Stimulated activated CD4-positive, alpha-beta T cell treated with anti-CD3 and anti-CD28 coated beads, Interleukin-4, amount 100 ng/mL, for 1 hour (primary cell): ENCODE data around the gene STRADB.
"Not testable (repeated sequence)": the region's sequence is repeated elsewhere in the genome, so short reads cannot be mapped to it uniquely, and the experiment has no call there.

Experiments used
- DNase-seq: peaks from one replicate; pipeline ENCODE4 v3.0.0-alpha.2; 2020

Gene STRADB

DNA sequence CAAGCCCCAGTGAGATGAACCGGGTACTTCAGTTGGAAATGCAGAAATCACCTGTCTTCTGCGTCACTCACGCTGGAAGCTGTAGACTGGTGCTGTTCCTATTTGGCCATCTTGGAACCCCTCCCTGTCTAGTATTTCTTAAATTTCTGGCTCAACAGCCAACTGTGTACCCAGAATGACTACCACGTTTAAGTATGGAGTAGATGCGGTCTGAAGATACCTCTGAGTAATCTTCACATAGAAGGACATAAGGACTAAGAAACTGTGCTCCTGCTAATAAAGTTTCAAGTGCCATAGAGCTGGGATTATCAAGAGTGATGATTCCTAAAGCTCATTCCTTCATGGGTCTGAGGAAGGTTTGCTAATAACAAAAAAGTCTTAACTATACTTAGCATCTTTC is 20.7 kb upstream of the STRADB start:
- DNase-seq = no peak

DNA sequence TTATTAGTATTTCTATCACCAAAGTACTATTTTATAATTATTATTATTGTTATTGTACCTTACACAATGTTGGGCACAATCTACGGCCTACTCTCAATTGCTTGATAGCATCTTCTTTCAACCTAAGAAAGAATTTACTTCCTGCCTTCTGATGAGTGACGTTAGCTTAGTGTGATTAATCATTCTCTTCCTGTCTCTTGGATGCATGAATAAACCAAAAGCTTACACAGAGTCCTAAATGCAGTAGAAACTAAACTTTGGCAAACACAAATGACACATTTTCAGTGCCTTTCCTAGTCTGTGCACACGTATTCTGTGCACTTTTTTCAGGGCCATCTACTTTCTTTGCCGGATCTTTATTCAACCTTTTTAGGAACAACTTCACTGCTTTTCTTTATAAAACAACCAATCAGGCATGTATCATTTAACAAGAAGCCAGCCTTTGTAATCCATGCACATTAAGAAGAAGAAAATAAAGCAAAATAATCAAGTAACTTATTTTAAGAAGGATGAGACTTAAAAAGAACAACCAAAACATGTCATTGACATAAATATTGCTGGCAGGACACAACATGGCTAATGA is 19.4 kb upstream of the STRADB start:
- no peak for DNase-seq

DNA sequence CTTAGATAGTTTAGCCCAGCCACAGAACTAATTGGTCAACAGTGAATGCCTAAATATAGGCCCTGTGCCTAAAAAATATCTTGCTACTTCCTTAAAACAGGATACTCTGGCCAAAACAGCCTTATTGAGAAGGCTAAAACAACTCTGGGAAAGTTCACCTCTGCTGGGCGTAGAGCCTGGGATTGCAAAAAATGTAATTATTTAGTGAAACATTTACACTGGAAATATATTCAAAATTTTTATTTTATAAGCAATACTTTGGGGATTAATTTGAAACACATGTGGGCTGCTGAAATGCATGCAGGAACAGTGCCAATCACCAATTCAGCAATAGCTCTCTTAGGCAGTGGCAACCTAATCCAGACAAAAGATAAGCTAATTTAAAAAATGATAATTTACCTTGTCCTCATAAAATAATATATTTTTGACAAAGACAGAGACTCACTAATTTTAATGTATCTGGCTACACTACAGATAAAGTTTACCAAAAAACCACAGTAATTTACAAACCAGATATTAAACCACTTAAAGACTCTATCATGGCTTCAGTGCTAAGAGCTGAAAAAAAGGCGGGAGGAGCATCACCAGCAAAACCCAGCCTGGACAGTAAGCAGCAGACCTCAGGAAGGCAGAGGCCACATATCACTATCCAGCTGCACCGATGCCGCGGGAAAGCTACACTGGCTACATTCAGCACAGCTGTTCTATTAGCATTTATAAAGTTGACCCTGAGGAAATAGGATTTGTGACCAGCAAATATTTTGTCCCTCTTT is 18.7 kb upstream of the STRADB start:
- DNase-seq = no peak

DNA sequence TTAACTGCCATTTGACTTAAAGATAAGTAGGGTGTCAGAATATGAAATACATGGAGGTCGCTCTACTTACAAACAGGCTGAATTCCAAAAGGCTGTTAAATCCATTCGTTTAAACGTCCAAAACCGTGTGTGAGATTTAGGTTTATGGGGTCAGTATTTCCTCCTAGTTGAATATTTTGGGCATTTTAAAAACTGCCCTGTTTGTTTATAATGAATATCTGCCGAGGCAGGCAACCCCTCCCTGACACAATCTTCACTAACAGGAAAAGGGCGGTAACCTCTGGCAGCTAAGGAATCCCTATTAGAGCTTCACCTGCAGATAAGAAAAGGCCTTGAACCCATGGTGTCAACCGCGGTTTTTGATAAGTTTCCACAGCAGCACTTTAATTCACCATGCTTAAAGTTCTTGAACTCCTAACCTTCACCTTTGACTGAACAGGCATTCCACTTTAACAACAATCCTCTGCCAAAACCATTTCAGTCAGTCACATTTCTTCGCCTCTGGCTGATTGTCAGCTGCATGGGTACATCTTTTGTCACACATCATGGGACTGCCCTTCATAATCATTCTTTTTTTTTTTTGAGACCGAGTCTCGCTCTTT is 18.0 kb upstream of the STRADB start:
- no peak for DNase-seq

DNA sequence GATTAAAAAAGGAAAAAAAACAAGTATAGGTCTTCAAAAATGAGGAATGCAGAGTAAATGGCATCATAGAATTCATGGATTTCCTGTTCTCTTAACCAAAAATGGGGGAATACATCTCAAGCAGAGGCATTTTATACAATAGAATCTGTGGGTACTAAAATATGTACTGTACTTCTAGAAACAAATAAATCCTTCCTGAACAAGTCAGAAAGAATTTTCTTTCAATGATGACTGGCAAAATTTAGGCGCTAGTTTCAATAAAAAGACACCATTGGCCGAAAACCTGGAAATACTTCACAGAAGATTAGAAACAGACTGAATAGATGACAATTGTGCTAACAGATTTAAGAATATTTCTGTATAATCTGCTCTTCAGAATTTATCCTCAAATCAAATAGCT is 15.4 kb upstream of the STRADB start:
- DNase-seq = no peak

DNA sequence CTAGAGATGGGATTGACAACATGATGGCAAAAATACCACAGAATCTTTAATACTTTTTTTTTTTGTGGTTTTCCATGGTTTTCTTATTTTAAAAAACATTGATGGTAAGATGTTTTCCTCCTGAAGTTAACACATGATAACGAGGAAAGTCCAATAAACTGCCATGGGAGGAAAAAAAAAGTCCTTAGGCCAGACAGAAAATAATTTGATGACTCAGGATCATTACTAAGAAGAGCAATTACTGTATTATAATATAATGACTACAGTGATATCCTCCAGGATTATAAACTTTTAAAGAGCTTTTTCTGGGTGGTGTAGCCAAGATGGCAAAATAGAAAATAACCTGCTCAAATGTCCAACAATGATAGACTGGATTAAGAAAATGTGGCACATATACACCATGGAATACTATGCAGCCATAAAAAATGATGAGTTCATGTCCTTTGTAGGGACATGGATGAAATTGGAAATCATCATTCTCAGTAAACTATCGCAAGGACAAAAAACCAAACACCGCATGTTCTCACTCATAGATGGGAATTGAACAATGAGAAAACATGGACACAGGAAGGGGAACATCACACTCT is 12.1 kb upstream of the STRADB start:
- DNase-seq = not testable (repeated sequence)

DNA sequence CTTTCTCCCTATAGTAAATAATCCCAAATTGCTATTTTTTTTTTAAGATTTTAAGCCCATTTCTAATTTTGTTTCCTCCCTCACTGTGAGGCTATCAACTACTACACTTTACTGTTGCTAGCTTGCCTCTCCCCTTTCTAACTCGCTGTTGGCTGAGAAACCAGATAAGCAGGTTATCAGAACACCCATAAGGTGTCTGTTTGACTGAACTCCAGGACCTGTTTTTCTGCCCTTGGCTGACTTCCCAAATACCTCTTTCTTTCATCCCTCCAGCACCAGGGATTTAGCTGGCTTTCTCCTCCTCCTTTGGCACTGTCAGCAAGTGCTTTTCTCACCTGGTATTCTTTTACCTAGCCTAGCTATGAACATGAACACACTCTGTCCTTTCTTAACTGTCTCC is 11.4 kb upstream of the STRADB start:
- no peak for DNase-seq

DNA sequence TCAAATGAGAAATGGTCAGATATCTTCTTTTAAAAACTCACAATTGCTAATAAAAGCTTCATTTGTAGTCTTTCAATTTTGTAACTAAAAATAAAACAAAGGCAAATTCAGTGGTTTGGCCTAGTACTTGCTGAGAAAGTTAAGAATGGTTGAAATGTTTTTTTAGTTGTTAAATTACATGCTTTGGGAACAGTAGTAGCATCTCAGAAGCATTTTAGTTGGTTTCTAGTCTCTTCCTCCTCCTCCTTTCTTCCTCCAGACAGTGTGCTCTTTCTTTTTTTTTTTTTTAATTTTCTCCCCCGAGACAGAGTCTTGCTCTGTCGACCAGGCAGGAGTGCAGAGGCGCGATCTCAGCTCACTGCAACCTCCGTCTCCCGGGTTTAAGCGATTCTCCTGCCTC is 10.1 kb upstream of the STRADB start:
- DNase-seq = no peak

DNA sequence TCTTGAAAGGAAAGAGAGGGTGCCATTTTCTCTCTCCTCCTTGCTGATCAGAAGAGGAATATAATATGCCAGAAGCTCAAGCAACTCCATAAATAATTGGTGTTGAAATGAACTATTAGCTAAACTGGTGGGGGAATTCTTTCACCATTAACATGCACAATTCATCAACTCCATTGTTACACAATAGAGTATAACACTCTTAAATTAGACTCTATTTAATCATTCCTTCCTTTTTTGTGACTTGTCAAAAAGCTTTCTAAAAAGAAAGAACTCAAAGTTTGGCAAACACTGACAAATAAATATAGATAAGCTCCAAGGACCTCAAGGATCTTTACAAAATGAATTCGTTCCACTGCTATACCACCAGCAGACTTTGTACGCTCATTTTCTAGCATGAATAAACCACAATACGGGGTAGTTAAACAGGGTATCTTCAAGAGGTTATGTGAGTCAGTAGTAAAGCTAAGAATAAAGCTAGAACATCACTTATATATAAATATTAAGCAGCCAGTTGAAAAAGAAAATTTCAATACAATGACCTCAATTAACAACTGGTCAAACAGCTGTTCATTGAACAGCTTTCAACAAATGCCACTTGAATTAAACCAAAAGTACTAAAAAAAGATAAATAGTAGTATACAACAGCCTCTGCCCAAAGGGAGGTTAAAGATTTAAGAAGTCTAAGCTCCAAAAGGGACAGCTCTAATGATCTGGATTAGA is 6.6 kb upstream of the STRADB start:
- no peak for DNase-seq

DNA sequence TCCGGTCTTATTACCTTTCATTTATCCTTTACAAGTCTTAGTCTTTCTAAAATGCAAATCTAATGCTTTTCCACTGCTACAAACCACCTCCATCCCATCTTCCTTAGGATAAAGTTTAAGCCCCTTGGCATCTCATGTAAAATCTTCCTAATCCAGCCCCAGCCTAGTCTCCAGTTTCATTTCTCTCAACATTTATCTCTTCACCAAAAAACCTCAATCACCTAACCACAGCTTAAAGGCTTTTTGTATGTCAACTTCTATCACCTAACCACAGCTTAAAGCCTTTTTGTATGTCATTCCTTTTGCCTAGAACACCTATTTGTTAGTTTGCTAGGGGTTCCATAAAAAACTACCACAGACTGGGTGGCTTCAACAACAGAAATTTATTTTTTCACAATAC is 4.5 kb upstream of the STRADB start:
- DNase-seq = no peak

DNA sequence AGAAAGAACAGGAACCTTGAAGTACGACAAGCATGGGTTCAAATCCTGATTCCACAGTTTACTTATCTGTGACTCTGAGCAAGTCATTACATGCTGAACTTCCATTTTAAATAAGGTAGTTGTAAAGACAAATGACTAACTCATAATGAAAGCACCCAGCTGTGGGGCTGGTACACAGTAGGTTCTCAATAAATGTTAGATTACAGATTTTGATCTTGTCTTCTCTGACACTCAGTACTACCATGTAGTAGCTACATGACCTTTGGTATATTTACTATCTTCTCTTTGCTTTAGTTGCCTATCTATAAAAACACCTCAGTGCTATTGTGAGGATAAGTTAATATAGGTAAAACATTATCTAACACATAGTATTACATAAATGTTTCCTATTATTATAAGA is 3.5 kb upstream of the STRADB start:
- DNase-seq = no peak

DNA sequence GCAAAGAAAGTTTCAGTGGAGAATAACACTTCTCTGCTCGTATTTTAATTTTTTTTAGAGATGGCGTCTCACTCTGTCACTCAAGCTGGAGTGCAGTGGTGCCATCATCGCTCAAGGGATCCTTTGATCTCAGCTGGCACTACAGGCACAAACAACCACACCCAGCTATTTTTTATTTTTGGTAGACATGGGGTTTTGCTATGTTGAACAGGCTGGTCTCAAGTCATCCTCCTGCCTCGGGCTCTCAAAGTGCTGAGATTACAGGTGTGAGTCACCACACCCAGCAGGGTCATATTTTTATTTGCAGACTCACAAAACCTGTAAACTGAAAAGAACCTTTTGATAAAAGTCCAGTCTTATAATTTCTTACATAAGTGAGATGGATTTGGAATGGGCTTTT is 2.8 kb upstream of the STRADB start:
- no peak for DNase-seq

DNA sequence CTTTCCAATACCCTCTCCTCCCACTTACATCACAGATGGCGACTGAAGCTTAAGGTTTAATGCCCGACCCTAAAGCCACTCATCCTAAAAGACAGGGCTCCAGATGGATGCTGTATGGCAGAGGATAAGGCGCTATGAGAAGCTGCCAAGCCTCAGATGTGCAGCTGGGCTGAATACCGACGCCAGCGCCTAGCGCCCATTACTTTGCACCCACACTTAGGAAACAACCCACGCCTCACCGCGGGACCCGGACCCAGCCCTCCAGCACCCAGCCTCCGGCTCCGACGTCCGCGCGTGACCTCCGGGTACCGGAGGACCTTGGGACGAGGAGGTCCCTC is 617 bp upstream of the STRADB start:
- no peak for DNase-seq

DNA sequence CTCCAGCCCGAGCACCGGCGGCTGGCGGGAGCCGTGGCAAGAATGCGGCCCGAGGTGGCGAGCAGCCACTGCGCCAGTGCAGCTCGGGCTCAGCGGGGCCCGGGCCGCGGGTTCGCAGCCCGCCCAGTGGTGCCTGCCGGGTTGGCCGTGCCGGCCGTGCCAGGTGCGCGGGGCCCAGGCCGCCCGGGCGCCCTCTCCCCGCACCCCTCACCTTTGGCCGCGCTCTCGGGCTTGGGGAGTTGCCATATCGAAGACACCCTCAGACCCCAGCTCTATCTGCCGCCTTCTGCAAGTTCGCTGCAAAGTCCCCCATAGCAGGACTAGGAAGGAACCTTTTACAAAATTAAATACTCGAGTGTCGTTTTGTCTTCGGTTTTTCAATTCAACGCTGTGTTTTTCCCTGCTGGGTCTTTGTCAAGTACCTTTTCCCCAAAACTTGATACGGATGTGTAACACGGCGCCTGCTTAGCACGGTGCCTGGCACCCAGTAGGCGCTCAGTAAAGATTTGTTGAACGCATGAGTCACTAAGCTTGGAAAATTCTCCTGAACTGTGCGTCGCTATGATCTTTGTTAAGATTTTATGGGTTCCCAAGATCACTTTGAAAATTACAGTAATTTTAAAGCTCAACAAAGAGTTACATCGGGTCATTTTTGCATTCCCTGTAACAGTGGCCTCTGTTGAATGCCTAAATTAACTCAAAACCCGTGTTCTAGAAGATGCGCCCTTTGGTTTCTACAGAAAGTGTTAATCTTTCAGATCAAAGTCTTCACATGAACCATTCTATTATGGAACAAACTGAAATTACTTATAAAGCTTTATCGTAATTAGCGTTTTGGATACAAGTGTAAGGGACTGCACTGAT is 750 bp downstream of the STRADB start:
- no peak for DNase-seq

DNA sequence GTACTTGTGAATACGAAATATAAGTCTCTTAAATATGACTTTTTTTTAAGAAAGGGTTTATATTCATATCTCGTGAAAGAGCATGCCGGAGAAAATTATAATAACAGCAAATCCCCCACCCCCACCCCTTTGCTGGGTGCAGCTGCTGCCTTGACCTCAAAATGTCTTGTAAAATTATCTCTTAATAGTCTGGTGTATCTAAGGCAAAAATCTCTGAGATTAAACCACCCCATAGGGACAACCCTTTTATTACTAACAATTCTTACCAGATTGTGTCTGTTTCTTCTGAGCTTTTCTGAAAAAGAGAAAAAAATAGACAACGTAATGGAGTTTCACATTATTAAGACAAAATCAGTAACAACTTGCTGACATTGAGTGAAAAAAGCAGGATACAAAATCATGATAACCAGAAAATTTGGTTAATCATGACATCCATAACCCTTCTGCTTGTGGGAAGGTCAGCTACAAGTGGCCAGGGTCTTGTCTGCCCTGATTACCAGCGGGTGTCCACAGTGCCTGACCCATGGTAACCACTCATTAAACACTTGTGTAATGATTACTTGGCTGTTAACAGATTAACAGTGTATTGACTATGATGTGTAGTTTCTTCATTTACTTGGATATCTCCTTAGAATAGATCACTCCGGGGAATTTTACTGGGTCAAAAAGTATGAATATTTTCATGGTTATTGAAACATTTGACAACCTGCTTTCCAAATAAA is 1.5 kb downstream of the STRADB start:
- no peak for DNase-seq

DNA sequence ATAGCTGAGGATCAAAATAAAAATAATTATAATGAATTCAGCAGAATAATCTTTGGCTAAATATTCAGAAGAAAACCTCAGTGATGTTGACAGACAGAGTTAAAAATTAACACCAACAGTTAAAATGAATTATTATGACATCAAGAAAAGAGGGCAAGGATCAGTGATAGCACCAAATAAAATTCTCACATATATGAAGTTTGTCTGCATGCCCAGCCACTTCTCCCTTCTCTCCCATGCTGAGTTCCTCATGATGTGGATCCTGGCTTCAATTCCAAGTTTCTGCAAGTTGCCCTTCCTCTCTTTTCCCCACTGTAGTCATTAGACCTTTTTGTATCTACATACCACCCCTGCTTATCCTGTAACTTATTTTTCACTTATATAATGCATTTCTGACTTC is 6.8 kb downstream of the STRADB start:
- no peak for DNase-seq

DNA sequence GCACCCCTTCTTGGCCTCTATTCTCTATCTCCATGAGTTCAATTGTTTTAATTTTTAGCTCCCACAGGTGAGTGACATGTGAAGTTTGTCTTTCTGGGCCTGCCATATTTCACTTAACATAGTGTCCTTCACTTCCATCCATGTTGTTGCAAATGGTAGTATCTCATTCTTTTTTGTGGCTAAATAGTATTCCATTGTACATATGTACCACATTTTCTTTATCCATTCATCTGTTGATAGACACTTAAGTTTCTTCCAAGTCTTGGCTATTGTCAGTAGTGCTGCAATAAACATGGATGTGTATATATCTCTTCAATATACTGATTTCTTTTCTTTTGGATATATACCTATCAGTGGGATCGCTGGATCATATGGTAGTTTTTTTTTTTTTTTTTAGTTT is 9.0 kb downstream of the STRADB start:
- DNase-seq = no peak

DNA sequence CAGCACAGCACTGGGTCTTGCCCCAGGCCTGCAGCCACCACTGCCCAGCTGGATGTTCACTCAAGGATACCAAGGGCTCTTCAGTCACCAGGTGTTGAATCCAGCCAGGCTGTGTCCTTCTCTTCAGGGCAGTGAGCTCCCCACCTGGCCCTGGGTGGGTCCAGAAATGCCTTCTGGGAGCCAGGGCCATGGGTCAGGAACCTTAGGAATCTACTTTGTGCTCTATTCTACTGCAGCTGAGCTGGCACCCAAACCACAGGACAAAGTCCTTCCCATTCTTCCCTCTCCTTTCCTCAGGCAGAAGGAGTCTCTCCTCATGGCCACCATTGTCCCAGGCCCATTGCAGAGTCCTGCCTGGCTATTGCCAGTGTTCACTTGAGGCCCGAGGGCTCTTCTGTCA is 13.0 kb downstream of the STRADB start:
- DNase-seq = no peak

DNA sequence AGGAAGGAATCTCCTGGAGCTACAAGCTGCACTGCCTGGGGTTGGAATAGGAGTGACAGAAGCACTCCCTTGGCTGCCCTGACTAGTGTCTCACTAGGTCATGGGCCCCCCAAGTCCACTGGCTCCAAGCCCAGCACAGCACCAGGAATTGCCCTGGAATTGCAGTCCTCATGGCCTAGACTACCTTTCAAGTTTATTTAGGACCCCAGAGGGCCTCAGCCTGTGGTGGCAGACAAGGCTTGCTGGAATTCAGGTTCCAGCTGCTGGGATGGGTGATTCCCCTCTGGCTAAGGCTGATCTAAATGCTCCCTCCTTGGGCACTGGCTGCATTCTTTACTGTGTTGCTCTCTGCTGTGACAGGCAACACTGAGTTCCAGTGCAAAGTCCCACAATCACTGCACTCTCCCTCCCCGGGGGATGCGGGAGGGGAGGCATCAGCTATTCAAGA is 14.0 kb downstream of the STRADB start:
- DNase-seq = no peak

DNA sequence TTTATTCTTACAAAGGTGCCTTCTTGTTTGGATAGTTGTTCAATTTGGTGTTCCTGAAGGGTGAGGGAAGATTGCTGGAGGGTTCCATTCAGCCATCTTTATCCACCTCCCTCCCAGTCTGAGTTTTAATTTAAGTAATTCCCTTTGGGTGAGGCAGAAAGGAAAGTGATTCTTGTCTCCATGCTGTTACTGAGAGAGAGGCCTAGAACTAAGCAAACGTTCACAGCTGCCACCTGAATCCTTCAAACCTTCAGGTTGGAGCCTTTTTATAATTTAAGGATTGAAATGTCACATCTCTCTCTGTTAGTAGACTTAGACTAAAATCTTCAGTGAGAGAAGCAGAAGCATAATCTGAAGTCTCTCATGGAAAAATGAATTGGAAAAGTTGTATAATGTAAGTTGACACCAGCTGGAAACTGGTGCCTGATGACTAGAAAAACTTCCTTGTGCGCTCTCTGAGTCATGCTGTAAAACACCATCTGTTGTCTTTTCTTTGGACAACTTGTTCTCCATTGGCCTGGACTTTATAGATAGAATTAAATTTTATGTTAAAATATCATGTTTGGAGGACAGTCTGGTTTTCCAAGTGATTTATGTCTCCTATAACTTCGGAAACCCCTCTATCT is 14.6 kb downstream of the STRADB start:
- DNase-seq = no peak

DNA sequence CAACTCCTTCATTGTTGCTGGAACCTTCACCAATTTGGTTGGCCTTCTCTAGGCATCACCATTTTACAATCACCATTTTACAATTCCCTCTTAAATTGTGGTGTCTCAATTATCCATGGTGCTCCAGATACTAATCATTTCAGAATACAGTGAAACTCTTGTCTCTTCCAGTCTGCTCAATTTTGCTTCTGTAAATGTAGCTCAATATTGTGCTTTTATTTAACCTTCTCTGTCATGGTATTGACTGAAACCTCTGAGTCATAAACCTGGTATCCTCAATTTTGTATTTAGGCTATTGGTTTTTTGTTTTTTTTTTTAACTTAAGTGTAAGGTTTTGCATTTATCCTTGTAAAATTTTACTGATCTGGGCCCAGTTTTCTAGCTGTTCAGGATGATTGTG is 16.1 kb downstream of the STRADB start:
- no peak for DNase-seq
